IMR-90 (cell line): ENCODE data around the gene ANKRD44. TPM values are rescaled to one million over a fixed set of nuclear protein-coding genes. Genes with fewer than 3 reads are reported as not detected.

Source experiments
- ATAC-seq: fragments of 200-7000 bp; cut with Tn5 transposase; 2 replicates; pipeline ENCODE4 v1.9.1; 2020; ENCODE audit warnings: low read depth, mild to moderate bottlenecking, moderate library complexity
- BruUV-seq: library from RNA; stranded (reverse); fragments of 400-500 nt; replicated peaks from 2 replicates; lab custom pipeline; 2021; lab: Mats Ljungman, UMichigan
- CTCF ChIA-PET: fragments of 300-600 bp; formaldehyde crosslinking; extraction: SDS; loops from one replicate; lab custom pipeline; 2021; ENCODE audit warnings: antibody characterized with exemption; lab: Yijun Ruan, JAX
- POLR2A ChIA-PET: fragments of 300-600 bp; sonication (Branson Sonifier 250); formaldehyde crosslinking; loops from one replicate; lab custom pipeline; 2022; ENCODE audit warnings: antibody characterized with exemption; ENCODE audit not compliant: unreplicated experiment; lab: Charles Lee
- DNase-seq: peaks from one replicate; pipeline ENCODE4 v3.0.0; 2013
- H2AFZ ChIP-seq: replicated peaks from 2 replicates; pipeline ENCODE3; 2013; ENCODE audit warnings: low read length, mild to moderate bottlenecking; ENCODE audit not compliant: poor library complexity
- H2AK5ac ChIP-seq: 2 replicates; pipeline ENCODE4 v1.6.1; 2013; ENCODE audit warnings: low read depth, low read length, inconsistent platforms
- H2AK9ac ChIP-seq: replicated peaks from 2 replicates; pipeline ENCODE3; 2013; ENCODE audit warnings: mild to moderate bottlenecking, low read depth, low read length, moderate library complexity; ENCODE audit not compliant: poor library complexity
- H2BK120ac ChIP-seq: 2 replicates; pipeline ENCODE4 v1.6.1; 2013; ENCODE audit warnings: low read depth, low read length, inconsistent platforms
- H2BK15ac ChIP-seq: 3 replicates; pipeline ENCODE4 v1.6.1; 2013; ENCODE audit warnings: low read depth, low read length, inconsistent platforms
- H2BK20ac ChIP-seq: 2 replicates; pipeline ENCODE4 v1.6.1; 2013; ENCODE audit warnings: low read depth, mild to moderate bottlenecking, inconsistent platforms, low read length, moderate library complexity
- H2BK5ac ChIP-seq: 2 replicates; pipeline ENCODE4 v1.6.1; 2013; ENCODE audit warnings: mild to moderate bottlenecking, low read depth, low read length, inconsistent platforms; ENCODE audit not compliant: poor library complexity, severe bottlenecking
- H3K14ac ChIP-seq: replicated peaks from 2 replicates; pipeline ENCODE4 v1.6.1; 2013; ENCODE audit warnings: low read depth, low read length, inconsistent platforms
- H3K18ac ChIP-seq: 2 replicates; pipeline ENCODE4 v1.6.1; 2013; ENCODE audit warnings: low read depth, low read length, control low read depth
- H3K23ac ChIP-seq: 2 replicates; pipeline ENCODE4 v1.6.1; 2013; ENCODE audit warnings: low read depth, low read length, inconsistent platforms
- H3K27ac ChIP-seq: 2 replicates; pipeline ENCODE4 v1.5.1; 2013; ENCODE audit warnings: mild to moderate bottlenecking, control low read depth, low read length; ENCODE audit not compliant: insufficient read depth
- H3K27me3 ChIP-seq: 2 replicates; pipeline ENCODE4 v1.6.1; 2013; ENCODE audit warnings: low read length; ENCODE audit not compliant: control insufficient read depth, insufficient read depth
- H3K36me3 ChIP-seq: 2 replicates; pipeline ENCODE4 v1.6.1; 2013; ENCODE audit warnings: low read length, mixed read lengths; ENCODE audit not compliant: control insufficient read depth, insufficient read depth
- H3K4ac ChIP-seq: 2 replicates; pipeline ENCODE4 v1.6.1; 2013; ENCODE audit warnings: low read depth, low read length, inconsistent platforms
- H3K4me1 ChIP-seq: 2 replicates; pipeline ENCODE4 v1.6.1; 2013; ENCODE audit warnings: low read length, mixed read lengths; ENCODE audit not compliant: control insufficient read depth, insufficient read depth
- H3K4me2 ChIP-seq: 2 replicates; pipeline ENCODE4 v1.6.1; 2013; ENCODE audit warnings: low read depth, mild to moderate bottlenecking, control low read depth, low read length, moderate library complexity
- H3K4me3 ChIP-seq: 2 replicates; pipeline ENCODE4 v1.5.1; 2013; ENCODE audit warnings: low read depth, mild to moderate bottlenecking, control low read depth, low read length, moderate library complexity; ENCODE audit not compliant: insufficient read depth
- H3K56ac ChIP-seq: 2 replicates; pipeline ENCODE4 v1.6.1; 2013; ENCODE audit warnings: low read length, inconsistent platforms; ENCODE audit not compliant: insufficient read depth; ENCODE audit errors: extremely low read depth
- H3K79me1 ChIP-seq, 2 experiments: 2 replicates each; pipeline ENCODE4 v1.6.1; 2013; ENCODE audit warnings: low read length in 2 of 2, inconsistent platforms in 1 of 2, low read depth in 1 of 2
- H3K9ac ChIP-seq: 2 replicates; pipeline ENCODE4 v1.6.1; 2013; ENCODE audit warnings: low read depth, low read length, control low read depth
- H3K9me1 ChIP-seq: 2 replicates; pipeline ENCODE4 v1.6.1; 2013; ENCODE audit warnings: low read length, inconsistent platforms; ENCODE audit not compliant: insufficient read depth
- H3K9me3 ChIP-seq: 2 replicates; pipeline ENCODE4 v1.6.1; 2013; ENCODE audit warnings: low read length; ENCODE audit not compliant: control insufficient read depth, insufficient read depth
- H4K20me1 ChIP-seq: 2 replicates; pipeline ENCODE4 v1.6.1; 2013; ENCODE audit warnings: low read length, inconsistent platforms; ENCODE audit not compliant: insufficient read depth
- H4K5ac ChIP-seq: 2 replicates; pipeline ENCODE4 v1.6.1; 2013; ENCODE audit warnings: mild to moderate bottlenecking, low read depth, low read length, control low read depth
- H4K8ac ChIP-seq, 2 experiments: 2 replicates each; pipeline ENCODE4 v1.6.1; 2013; ENCODE audit warnings: low read depth in 2 of 2, low read length in 2 of 2, control low read depth in 1 of 2, inconsistent platforms in 1 of 2
- H4K91ac ChIP-seq: 2 replicates; pipeline ENCODE4 v1.6.1; 2013; ENCODE audit warnings: low read depth, low read length, inconsistent platforms; ENCODE audit not compliant: insufficient read depth
- BHLHE40 ChIP-seq: fragments of 150-350 bp; IDR thresholded peaks from 2 replicates; pipeline ENCODE4 v1.6.1; 2016; ENCODE audit warnings: mild to moderate bottlenecking, low read depth, low read length
- CEBPB ChIP-seq: IDR thresholded peaks from 2 replicates; pipeline ENCODE4 v1.6.1; 2012; ENCODE audit warnings: low read depth, low read length, improper control_type of control experiment
- CHD1 ChIP-seq: IDR thresholded peaks from 2 replicates; pipeline ENCODE4 v1.6.1; 2012; ENCODE audit warnings: low read depth, low read length, improper control_type of control experiment
- FOS ChIP-seq: fragments of 150-350 bp; IDR thresholded peaks from 2 replicates; pipeline ENCODE4 v1.6.1; 2016; ENCODE audit warnings: low read depth, low read length
- MAFK ChIP-seq: IDR thresholded peaks from 2 replicates; pipeline ENCODE4 v1.6.1; 2012; ENCODE audit warnings: low read depth, low read length, improper control_type of control experiment
- MAZ ChIP-seq: IDR thresholded peaks from 2 replicates; pipeline ENCODE4 v1.6.1; 2012; ENCODE audit warnings: low read depth, mild to moderate bottlenecking, low read length, improper control_type of control experiment, moderate library complexity, borderline replicate concordance
- MXI1 ChIP-seq: IDR thresholded peaks from 2 replicates; pipeline ENCODE4 v1.6.1; 2012; ENCODE audit warnings: low read depth, mild to moderate bottlenecking, low read length, moderate library complexity, borderline replicate concordance
- NFE2L2 ChIP-seq: fragments of 150-350 bp; IDR thresholded peaks from 2 replicates; pipeline ENCODE4 v1.6.1; 2016; ENCODE audit warnings: low read depth, mild to moderate bottlenecking, low read length
- POLR2A ChIP-seq: IDR thresholded peaks from 2 replicates; pipeline ENCODE4 v1.6.1; 2012; ENCODE audit warnings: mild to moderate bottlenecking, low read depth, low read length
- RAD21 ChIP-seq: IDR thresholded peaks from 2 replicates; pipeline ENCODE4 v1.6.1; 2012; ENCODE audit warnings: low read length, improper control_type of control experiment
- RCOR1 ChIP-seq: IDR thresholded peaks from 2 replicates; pipeline ENCODE4 v1.6.1; 2012; ENCODE audit warnings: mild to moderate bottlenecking, low read length, improper control_type of control experiment; ENCODE audit not compliant: insufficient replicate concordance
- RFX5 ChIP-seq: IDR thresholded peaks from 2 replicates; pipeline ENCODE4 v1.8.0; 2012; ENCODE audit warnings: low read depth, mild to moderate bottlenecking, low read length, moderate library complexity
- SMC3 ChIP-seq: fragments of 150-350 bp; IDR thresholded peaks from 2 replicates; pipeline ENCODE4 v1.6.1; 2016; ENCODE audit warnings: low read depth, mild to moderate bottlenecking, antibody characterized with exemption, low read length, moderate library complexity
- WGBS, 2 experiments: methylation state at CpG; one replicate each; pipeline versions ENCODE4 v1.1.5 to v1.1.7; 2013; ENCODE audit warnings: missing lambda C conversion rate in 2 of 2; ENCODE audit not compliant: insufficient read length in 1 of 2; ENCODE audit errors: extremely low coverage in 2 of 2; 5-methylcytosine and 5-hydroxymethylcytosine counted together
- dilution Hi-C: fragments of 300-500 bp; cut with HindIII; formaldehyde crosslinking; loops from one replicate; pipeline ENCODE4 v1.14.3; 2018; ENCODE audit warnings: low sequenced_read_pairs; ENCODE audit not compliant: unreplicated experiment
- in situ Hi-C: fragments of 300-500 bp; cut with MboI; formaldehyde crosslinking; loops from 3 replicates; pipeline ENCODE4 v1.14.3; 2019; ENCODE audit warnings: low sequenced_read_pairs, inconsistent platforms, mixed read lengths
- intact Hi-C: fragments of 100-400 bp; cut with micrococcal nuclease; formaldehyde crosslinking; loops from 2 replicates; pipeline ENCODE4 v1.10.0; 2022
- polyA plus RNA-seq, 3 experiments: library from polyadenylated mRNA; depleted of rRNA; stranded (reverse); fragments of >200 nt; gene quantifications; 2 replicates each; pipeline ENCODE4 v1.2.3, GENCODE V29; 2012; ENCODE audit warnings: low replicate concordance in 1 of 3
- total RNA-seq: library from RNA; depleted of rRNA; stranded (reverse); fragments of >200 nt; gene quantifications from 2 replicates; pipeline ENCODE4 v1.2.3, GENCODE V29; 2012
- TF ChIP-seq, protein P1 (sequence below): fragments of 150-350 bp; IDR thresholded peaks from 2 replicates; pipeline ENCODE4 v1.6.1; 2017; ENCODE audit warnings: mild to moderate bottlenecking, antibody characterized with exemption, low read length, low read depth
- TF ChIP-seq, protein P2 (sequence below): fragments of 150-350 bp; IDR thresholded peaks from 2 replicates; pipeline ENCODE4 v1.6.1; 2016; ENCODE audit warnings: low read depth, mild to moderate bottlenecking, low read length, moderate library complexity, borderline replicate concordance
- TF ChIP-seq, protein P3 (sequence below): conservative IDR thresholded peaks from 2 replicates; pipeline ENCODE4 v1.5.1; 2012; ENCODE audit warnings: mild to moderate bottlenecking, low read depth, low read length, improper control_type of control experiment

The ANKRD44 gene
- total and polyA plus RNA-seq, 2 of the 4 experiments (the other 2 are of a cell fraction) = 5.2 to 15.6 TPM

DNA sequence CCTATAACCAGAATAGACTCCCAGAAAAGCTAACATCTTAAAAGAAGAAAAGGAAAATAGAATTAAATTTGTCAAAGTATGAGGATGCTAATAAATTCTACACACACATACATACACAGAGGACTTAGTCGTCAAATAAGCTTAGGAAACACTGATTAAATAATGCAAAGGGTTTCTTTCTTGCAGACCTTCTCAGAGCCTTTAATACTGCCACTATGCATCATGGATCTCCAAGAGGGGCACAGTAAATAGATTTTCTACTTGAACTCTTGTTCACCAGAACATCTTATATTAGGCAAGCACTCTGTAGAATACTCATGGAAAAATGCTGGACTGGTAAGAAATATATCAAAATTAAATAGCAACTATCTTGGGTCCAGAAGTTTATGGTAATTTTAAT lies 69.4 kb downstream of the ANKRD44 start:
- no peaks in the 10 kb centered on the region for H3K36me3 ChIP-seq
- ATAC-seq (no peak), DNase-seq (no peak)
- H3K9me1 ChIP-seq = no peaks in the 10 kb centered on the region
- H3K79me1 ChIP-seq = no peaks in the 10 kb centered on the region; a peak in 1 of 4 replicates
- H3K27ac ChIP-seq = no peak overlapping the region
- dilution Hi-C loops = no loop called here
- no peak overlapping the region for H3K9ac ChIP-seq
- H3K23ac ChIP-seq = no peak overlapping the region
- no peak overlapping the region for H3K4me3 ChIP-seq
- H4K8ac ChIP-seq = no peak overlapping the region
- no peak overlapping the region for H3K56ac ChIP-seq
- no peak overlapping the region for H4K5ac ChIP-seq
- no peak overlapping the region for H3K4ac ChIP-seq
- no peaks in the 10 kb centered on the region for H3K9me3 ChIP-seq
- H2AK5ac ChIP-seq = no peak overlapping the region
- no peaks in the 10 kb centered on the region for H3K4me1 ChIP-seq
- intact Hi-C loops = no loop called here
- no peaks in the 10 kb centered on the region for H3K27me3 ChIP-seq
- H4K91ac ChIP-seq = no peak overlapping the region
- H3K14ac ChIP-seq = no peak overlapping the region
- H3K18ac ChIP-seq = no peak overlapping the region
- H2BK120ac ChIP-seq = no peak overlapping the region
- no CpG with 5 or more reads among the region's 1 CpG for WGBS, 2 experiments
- H2BK20ac ChIP-seq = no peak overlapping the region
- no peak overlapping the region for H3K4me2 ChIP-seq
- POLR2A ChIA-PET = no interaction called here
- no peak overlapping the region for H2BK15ac ChIP-seq
- H2AFZ ChIP-seq = no peak overlapping the region
- no peaks in the 10 kb centered on the region for H4K20me1 ChIP-seq
- in situ Hi-C loops = no loop called here
- CTCF ChIA-PET = no interaction called here
- no peak overlapping the region for H2AK9ac ChIP-seq
- H2BK5ac ChIP-seq = no peak overlapping the region
- TF ChIP-seq FOS (no peak), MXI1 (no peak), MAFK (no peak), POLR2A (no peak), RCOR1 (no peak), MAZ (no peak), NFE2L2 (no peak), RAD21 (no peak), SMC3 (no peak), CEBPB (no peak), CHD1 (no peak), RFX5 (no peak), BHLHE40 (no peak)
- TF ChIP-seq, protein P1, sequence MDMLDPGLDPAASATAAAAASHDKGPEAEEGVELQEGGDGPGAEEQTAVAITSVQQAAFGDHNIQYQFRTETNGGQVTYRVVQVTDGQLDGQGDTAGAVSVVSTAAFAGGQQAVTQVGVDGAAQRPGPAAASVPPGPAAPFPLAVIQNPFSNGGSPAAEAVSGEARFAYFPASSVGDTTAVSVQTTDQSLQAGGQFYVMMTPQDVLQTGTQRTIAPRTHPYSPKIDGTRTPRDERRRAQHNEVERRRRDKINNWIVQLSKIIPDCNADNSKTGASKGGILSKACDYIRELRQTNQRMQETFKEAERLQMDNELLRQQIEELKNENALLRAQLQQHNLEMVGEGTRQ = no peak
- TF ChIP-seq, protein P2, sequence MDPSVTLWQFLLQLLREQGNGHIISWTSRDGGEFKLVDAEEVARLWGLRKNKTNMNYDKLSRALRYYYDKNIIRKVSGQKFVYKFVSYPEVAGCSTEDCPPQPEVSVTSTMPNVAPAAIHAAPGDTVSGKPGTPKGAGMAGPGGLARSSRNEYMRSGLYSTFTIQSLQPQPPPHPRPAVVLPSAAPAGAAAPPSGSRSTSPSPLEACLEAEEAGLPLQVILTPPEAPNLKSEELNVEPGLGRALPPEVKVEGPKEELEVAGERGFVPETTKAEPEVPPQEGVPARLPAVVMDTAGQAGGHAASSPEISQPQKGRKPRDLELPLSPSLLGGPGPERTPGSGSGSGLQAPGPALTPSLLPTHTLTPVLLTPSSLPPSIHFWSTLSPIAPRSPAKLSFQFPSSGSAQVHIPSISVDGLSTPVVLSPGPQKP = no peak
- TF ChIP-seq, protein P3, sequence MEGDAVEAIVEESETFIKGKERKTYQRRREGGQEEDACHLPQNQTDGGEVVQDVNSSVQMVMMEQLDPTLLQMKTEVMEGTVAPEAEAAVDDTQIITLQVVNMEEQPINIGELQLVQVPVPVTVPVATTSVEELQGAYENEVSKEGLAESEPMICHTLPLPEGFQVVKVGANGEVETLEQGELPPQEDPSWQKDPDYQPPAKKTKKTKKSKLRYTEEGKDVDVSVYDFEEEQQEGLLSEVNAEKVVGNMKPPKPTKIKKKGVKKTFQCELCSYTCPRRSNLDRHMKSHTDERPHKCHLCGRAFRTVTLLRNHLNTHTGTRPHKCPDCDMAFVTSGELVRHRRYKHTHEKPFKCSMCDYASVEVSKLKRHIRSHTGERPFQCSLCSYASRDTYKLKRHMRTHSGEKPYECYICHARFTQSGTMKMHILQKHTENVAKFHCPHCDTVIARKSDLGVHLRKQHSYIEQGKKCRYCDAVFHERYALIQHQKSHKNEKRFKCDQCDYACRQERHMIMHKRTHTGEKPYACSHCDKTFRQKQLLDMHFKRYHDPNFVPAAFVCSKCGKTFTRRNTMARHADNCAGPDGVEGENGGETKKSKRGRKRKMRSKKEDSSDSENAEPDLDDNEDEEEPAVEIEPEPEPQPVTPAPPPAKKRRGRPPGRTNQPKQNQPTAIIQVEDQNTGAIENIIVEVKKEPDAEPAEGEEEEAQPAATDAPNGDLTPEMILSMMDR = no peak
- BruUV-seq = no TSS peak
